Measurements from ENCODE around the gene NAGK.

- TF ChIP-seq RARB (CRISPR knock-in tag; IDR thresholded peaks at IDR 0.05) (no peak), GLIS3 (CRISPR knock-in tag; IDR thresholded peaks at IDR 0.05) (no peak), CSDC2 (CRISPR knock-in tag; IDR thresholded peaks at IDR 0.05) (no peak), PATZ1 (CRISPR knock-in tag; IDR thresholded peaks at IDR 0.05; ENCODE audit: borderline replicate concordance) (no peak), ZFP30 (CRISPR knock-in tag; IDR thresholded peaks at IDR 0.05) (no peak), ZNF565 (CRISPR knock-in tag; conservative IDR thresholded peaks at IDR 0.05; ENCODE audit: low read depth) (no peak), ZFP3 (CRISPR knock-in tag; IDR thresholded peaks at IDR 0.05) (no peak), ESRRG (CRISPR knock-in tag; IDR thresholded peaks at IDR 0.05) (no peak), BACH2 (CRISPR knock-in tag; IDR thresholded peaks at IDR 0.05; ENCODE audit: borderline replicate concordance) (no peak), ZNF8 (CRISPR knock-in tag; IDR thresholded peaks at IDR 0.05) (no peak), ARNTL (CRISPR knock-in tag; IDR thresholded peaks at IDR 0.05; ENCODE audit: borderline replicate concordance, low read depth) (no peak)
- TF ChIP-seq, protein P1, sequence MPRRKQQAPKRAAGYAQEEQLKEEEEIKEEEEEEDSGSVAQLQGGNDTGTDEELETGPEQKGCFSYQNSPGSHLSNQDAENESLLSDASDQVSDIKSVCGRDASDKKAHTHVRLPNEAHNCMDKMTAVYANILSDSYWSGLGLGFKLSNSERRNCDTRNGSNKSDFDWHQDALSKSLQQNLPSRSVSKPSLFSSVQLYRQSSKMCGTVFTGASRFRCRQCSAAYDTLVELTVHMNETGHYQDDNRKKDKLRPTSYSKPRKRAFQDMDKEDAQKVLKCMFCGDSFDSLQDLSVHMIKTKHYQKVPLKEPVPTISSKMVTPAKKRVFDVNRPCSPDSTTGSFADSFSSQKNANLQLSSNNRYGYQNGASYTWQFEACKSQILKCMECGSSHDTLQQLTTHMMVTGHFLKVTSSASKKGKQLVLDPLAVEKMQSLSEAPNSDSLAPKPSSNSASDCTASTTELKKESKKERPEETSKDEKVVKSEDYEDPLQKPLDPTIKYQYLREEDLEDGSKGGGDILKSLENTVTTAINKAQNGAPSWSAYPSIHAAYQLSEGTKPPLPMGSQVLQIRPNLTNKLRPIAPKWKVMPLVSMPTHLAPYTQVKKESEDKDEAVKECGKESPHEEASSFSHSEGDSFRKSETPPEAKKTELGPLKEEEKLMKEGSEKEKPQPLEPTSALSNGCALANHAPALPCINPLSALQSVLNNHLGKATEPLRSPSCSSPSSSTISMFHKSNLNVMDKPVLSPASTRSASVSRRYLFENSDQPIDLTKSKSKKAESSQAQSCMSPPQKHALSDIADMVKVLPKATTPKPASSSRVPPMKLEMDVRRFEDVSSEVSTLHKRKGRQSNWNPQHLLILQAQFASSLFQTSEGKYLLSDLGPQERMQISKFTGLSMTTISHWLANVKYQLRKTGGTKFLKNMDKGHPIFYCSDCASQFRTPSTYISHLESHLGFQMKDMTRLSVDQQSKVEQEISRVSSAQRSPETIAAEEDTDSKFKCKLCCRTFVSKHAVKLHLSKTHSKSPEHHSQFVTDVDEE (CRISPR knock-in tag; IDR thresholded peaks at IDR 0.05): no peak
Observed at GRCh38 chr2:71082402-71083252, 14.2 kb downstream of the NAGK start.

Data from SK-N-SH treated with all-trans-retinoic acid at 6 μM for 48 hours (cell line).